HepG2 (cell line): ENCODE measurements around the gene GRB2. TPM values are rescaled to one million over a fixed set of nuclear protein-coding genes. Genes with fewer than 3 reads are reported as not detected.

Experiments
- CTCF ChIP-seq: sonication (generic); formaldehyde crosslinking; IDR thresholded peaks from 2 replicates; pipeline ENCODE4 v1.5.0; 2020; ENCODE audit warnings: mild to moderate bottlenecking, missing genetic modification reagents, moderate library complexity
- ERF ChIP-seq: IDR thresholded peaks from 2 replicates; pipeline ENCODE4 v1.6.1; 2018; ENCODE audit warnings: missing biosample characterization, missing genetic modification reagents
- FOXP4 ChIP-seq: sonication (generic); formaldehyde crosslinking; IDR thresholded peaks from 2 replicates; pipeline ENCODE4 v1.4.0; 2020; ENCODE audit warnings: missing genetic modification reagents
- PITX1 ChIP-seq: sonication (generic); formaldehyde crosslinking; IDR thresholded peaks from 2 replicates; pipeline ENCODE4 v1.5.1; 2020; ENCODE audit warnings: mild to moderate bottlenecking, missing genetic modification reagents
- SNAPC5 ChIP-seq: sonication (generic); formaldehyde crosslinking; IDR thresholded peaks from 2 replicates; pipeline ENCODE4 v1.8.1; 2023; ENCODE audit warnings: mild to moderate bottlenecking, missing genetic modification reagents, borderline replicate concordance
- ZNF318 ChIP-seq: sonication (generic); formaldehyde crosslinking; IDR thresholded peaks from 2 replicates; pipeline ENCODE4 v1.4.0; 2020; ENCODE audit warnings: mild to moderate bottlenecking, missing genetic modification reagents
- ZNF512B ChIP-seq: sonication (generic); formaldehyde crosslinking; IDR thresholded peaks from 2 replicates; pipeline ENCODE4 v1.5.1; 2020; ENCODE audit warnings: missing genetic modification reagents, mild to moderate bottlenecking, borderline replicate concordance
- ZNF709 ChIP-seq: sonication (generic); formaldehyde crosslinking; IDR thresholded peaks from 2 replicates; pipeline ENCODE4 v1.5.0; 2020; ENCODE audit warnings: mild to moderate bottlenecking, missing genetic modification reagents
- polyA plus RNA-seq, 8 experiments: library from polyadenylated mRNA; depleted of rRNA in 3 of 8; stranded (reverse) in 7 of 8; unstranded in 1 of 8; fragments of >200 nt; fragmentation: Illumina TruSeq in 4 of 8; extraction: Trizol in 4 of 8; gene quantifications; 2 replicates each; pipeline versions ENCODE4 v1.2.1 to v1.2.3, GENCODE V29; 2011 to 2016; ENCODE audit warnings: low read depth in 4 of 8, missing spikeins in 1 of 8, mixed read lengths in 1 of 8; ENCODE audit not compliant: insufficient read depth in 1 of 8
- total RNA-seq, 5 experiments: library from RNA; depleted of rRNA; stranded (reverse); fragments of >200 nt; fragmentation: Illumina TruSeq; extraction: Trizol; gene quantifications; 2 replicates each; pipeline ENCODE4 v1.2.3, GENCODE V29; 2016; ENCODE audit warnings: low read depth in 1 of 5

The GRB2 gene
- total and polyA plus RNA-seq, 2 of the 13 experiments (the other 11 are each of a cell fraction or from before 2014, with no cell fraction given) = 84.6 to 92.3 TPM

GRCh38 chr17:75288359-75288758 is 117.1 kb downstream of the GRB2 start (continued):
- TF ChIP-seq FOXP4 (CRISPR knock-in tag) (no peak), PITX1 (CRISPR knock-in tag) (no peak), SNAPC5 (CRISPR knock-in tag) (no peak), ZNF318 (CRISPR knock-in tag) (no peak), ERF (CRISPR knock-in tag) (no peak), ZNF512B (CRISPR knock-in tag) (no peak), ZNF709 (CRISPR knock-in tag) (no peak), CTCF (no peak)
